K562 (cell line): ENCODE measurements around the gene EGFR. TPM values are rescaled to one million over a fixed set of nuclear protein-coding genes. Genes with fewer than 3 reads are reported as not detected.

Source experiments
- ATAC-seq: fragments of 200-7000 bp; cut with Tn5 transposase; 3 replicates; pipeline ENCODE4 v1.9.1; 2020; ENCODE audit warnings: moderate library complexity
- BruUV-seq: library from RNA; stranded (reverse); fragments of 400-500 nt; replicated peaks from 2 replicates; lab custom pipeline; 2021; lab: Mats Ljungman, UMichigan
- CTCF ChIA-PET: fragments of 300-600 bp; formaldehyde crosslinking; extraction: SDS; loops from one replicate; lab custom pipeline; 2021; ENCODE audit warnings: low intra/inter-chr PET ratio; lab: Yijun Ruan, JAX
- POLR2A ChIA-PET: fragments of 300-600, 350-650 bp; sonication (Branson Sonifier 250); formaldehyde crosslinking; extraction: SDS; loops from one replicate; lab custom pipeline; 2021; ENCODE audit warnings: antibody characterized with exemption, inconsistent platforms; lab: Yijun Ruan, JAX
- DNase-seq, 4 experiments: peaks; one replicate each; pipeline versions ENCODE4 v3.0.0 to v3.0.0-alpha.2; 2011 to 2018; ENCODE audit warnings: low spot score in 3 of 4, mixed read lengths in 3 of 4; ENCODE audit errors: extremely low read depth in 1 of 4
- FAIRE-seq: peaks from 2 replicates; lab custom pipeline; 2011; peaks lifted over from hg19 to GRCh38; lab: Jason Lieb, UNC
- H2AFZ ChIP-seq: 2 replicates; pipeline ENCODE4 v1.6.0; 2011; ENCODE audit warnings: low read depth, low read length, control low read depth, inconsistent platforms
- H3K27ac ChIP-seq: fragments of 200-600 bp; 3 replicates; pipeline ENCODE4 v1.8.0; 2011; ENCODE audit warnings: low read depth, mild to moderate bottlenecking, control low read depth, inconsistent platforms, low read length, moderate library complexity, mixed read lengths; ENCODE audit errors: extremely low read depth
- H3K27me3 ChIP-seq, 2 experiments: fragments of 300-600 bp in 1 of 2; 2 replicates in 1 of 2; 3 replicates in 1 of 2; pipeline versions ENCODE4 v1.6.0 to v1.8.0; 2011; ENCODE audit warnings: inconsistent platforms in 2 of 2, low read length in 2 of 2, mild to moderate bottlenecking in 1 of 2, mixed read lengths in 1 of 2, moderate library complexity in 1 of 2; ENCODE audit not compliant: control insufficient read depth in 2 of 2, insufficient read depth in 2 of 2
- H3K36me3 ChIP-seq: fragments of 300-600 bp; 3 replicates; pipeline ENCODE4 v1.8.0; 2011; ENCODE audit warnings: mild to moderate bottlenecking, low read length, inconsistent platforms; ENCODE audit not compliant: control insufficient read depth, insufficient read depth
- H3K4me1 ChIP-seq, 2 experiments: fragments of 200-600 bp in 1 of 2; replicated peaks in 1 of 2; 2 replicates in 1 of 2; 3 replicates in 1 of 2; pipeline versions ENCODE4 v1.5.1 to v1.8.0; 2011; ENCODE audit warnings: inconsistent platforms in 2 of 2, low read length in 2 of 2, mild to moderate bottlenecking in 1 of 2, mixed read lengths in 1 of 2, moderate library complexity in 1 of 2; ENCODE audit not compliant: control insufficient read depth in 2 of 2, insufficient read depth in 2 of 2
- H3K4me2 ChIP-seq: 2 replicates; pipeline ENCODE4 v1.6.1; 2011; ENCODE audit warnings: low read length, control low read depth, inconsistent platforms, mixed read lengths; ENCODE audit not compliant: insufficient read depth
- H3K4me3 ChIP-seq: fragments of 200-600 bp; sonication (generic), shearing (Covaris generic); 2 replicates; pipeline ENCODE4 v1.5.1; 2016; ENCODE audit warnings: control low read depth, inconsistent platforms
- H3K79me2 ChIP-seq: fragments of 200-600 bp; 3 replicates; pipeline ENCODE4 v1.8.0; 2011; ENCODE audit warnings: low read length, inconsistent platforms; ENCODE audit not compliant: control insufficient read depth, insufficient read depth
- H3K9ac ChIP-seq, 2 experiments: 2 replicates each; pipeline versions ENCODE4 v1.6.0 to v1.6.1; 2011; ENCODE audit warnings: low read depth in 2 of 2, low read length in 2 of 2, control low read depth in 1 of 2, inconsistent platforms in 1 of 2, mild to moderate bottlenecking in 1 of 2, mixed read lengths in 1 of 2; ENCODE audit not compliant: insufficient read depth in 1 of 2
- H3K9me1 ChIP-seq: one replicate; pipeline ENCODE4 v1.6.0; 2011; ENCODE audit warnings: inconsistent platforms, mild to moderate bottlenecking, low read length, moderate library complexity; ENCODE audit not compliant: control insufficient read depth, insufficient read depth
- H3K9me3 ChIP-seq: replicated peaks from 2 replicates; pipeline ENCODE4 v1.5.1; 2011; ENCODE audit warnings: low read depth, low read length, inconsistent platforms; ENCODE audit not compliant: control insufficient read depth, insufficient read depth
- H4K20me1 ChIP-seq: replicated peaks from 2 replicates; pipeline ENCODE4 v1.6.1; 2011; ENCODE audit warnings: low read length, inconsistent platforms, mixed read lengths; ENCODE audit not compliant: control insufficient read depth, insufficient read depth
- ATF7 ChIP-seq: fragments of 450-650 bp; IDR thresholded peaks from 2 replicates; pipeline ENCODE4 v1.7.1; 2014; ENCODE audit warnings: mild to moderate bottlenecking, moderate library complexity
- MAFF ChIP-seq: IDR thresholded peaks from 2 replicates; pipeline ENCODE4 v1.6.1; 2012; ENCODE audit warnings: low read length, improper control_type of control experiment
- NR2F6 ChIP-seq: fragments of 450-650 bp; formaldehyde crosslinking; IDR thresholded peaks from 2 replicates; pipeline ENCODE4 v1.4.0; 2020; ENCODE audit warnings: mild to moderate bottlenecking
- PCBP2 ChIP-seq: fragments of 200-400 bp; formaldehyde crosslinking; IDR thresholded peaks from 2 replicates; pipeline ENCODE4 v1.6.1; 2018; ENCODE audit warnings: low read length, low read depth, mild to moderate bottlenecking, moderate library complexity; ENCODE audit not compliant: poor library complexity, severe bottlenecking
- PRMT5 ChIP-seq: sonication (generic); formaldehyde crosslinking; IDR thresholded peaks from 2 replicates; pipeline ENCODE4 v1.5.0; 2020; ENCODE audit warnings: missing genetic modification reagents
- ZNF76 ChIP-seq: fragments of 250-450 bp; sonication (Bioruptor Pico); IDR thresholded peaks from 2 replicates; pipeline ENCODE4 v1.4.0; 2020; ENCODE audit warnings: mild to moderate bottlenecking, moderate library complexity, borderline replicate concordance
- WGBS: fragments of 100-300 bp; shearing (Covaris generic); methylation state at CpG from one replicate; pipeline ENCODE4 v1.1.6; 2016; ENCODE audit warnings: low coverage, mixed read lengths; ENCODE audit not compliant: insufficient coverage; ENCODE audit errors: missing lambda C conversion rate; 5-methylcytosine and 5-hydroxymethylcytosine counted together
- in situ Hi-C: fragments of 300-500 bp; cut with MboI; formaldehyde crosslinking; loops from 4 replicates; pipeline ENCODE4 v1.15.0; 2018; ENCODE audit warnings: inconsistent platforms, mixed read lengths
- intact Hi-C: fragments of 100-400 bp; cut with micrococcal nuclease; formaldehyde crosslinking; loops from 2 replicates; pipeline ENCODE4 v1.14.2; 2022
- polyA plus RNA-seq, 8 experiments: library from polyadenylated mRNA; depleted of rRNA in 4 of 8; stranded (reverse) in 5 of 8; unstranded in 3 of 8; fragments of >200 nt; fragmentation: Nextera tagmentation in 2 of 8; fragmentation: Illumina TruSeq in 1 of 8; extraction: Ambion mirVana in 2 of 8; extraction: Trizol in 1 of 8; gene quantifications; 2 replicates each; pipeline versions ENCODE4 v1.2.1 to v1.2.3, GENCODE V29; 2011 to 2014; ENCODE audit warnings: inconsistent platforms in 1 of 8, missing spikeins in 1 of 8
- total RNA-seq, 7 experiments: library from RNA; depleted of rRNA in 6 of 7; stranded (reverse); fragments of >200 nt in 6 of 7; fragmentation: Illumina TruSeq in 2 of 7; extraction: Trizol in 2 of 7; gene quantifications; 2 replicates each; pipeline versions ENCODE4 v1.2.1 to v1.2.3, GENCODE V29; 2011 to 2021; ENCODE audit warnings: low replicate concordance in 1 of 7

The EGFR gene
- total and polyA plus RNA-seq, 9 of the 15 experiments (the other 6 are each of a cell fraction or from before 2014, with no cell fraction given), result 0.13 TPM; not detected in 8

- no peak overlapping the region for H3K4me3 ChIP-seq
- no peaks in the 10 kb centered on the region for H3K36me3 ChIP-seq
- intact Hi-C loops, result loop anchor here (10.0 kb wide), 5 partner anchors 78 to 538 kb away; no protein-coding TSS in a partner anchor
- FAIRE-seq, result no peak
- H3K4me2 ChIP-seq, result no peak overlapping the region
- in situ Hi-C loops, result loop anchor here (5.0 kb wide), 1 partner anchor 466 kb away; no protein-coding TSS in a partner anchor
- H3K4me1 ChIP-seq, result peaks cover 0 to 20% of the 10 kb centered on the region in 2 experiments; a peak in 3 of 5 replicates
- TF ChIP-seq NR2F6 (CRISPR knock-in tag), result no peak
- TF ChIP-seq ZNF76 (CRISPR knock-in tag), result no peak
- TF ChIP-seq PCBP2, result no peak
- no peak for TF ChIP-seq MAFF
- no peak for TF ChIP-seq ATF7
- TF ChIP-seq PRMT5 (CRISPR knock-in tag), result no peak
- DNase-seq, result no peak
- H3K9me1 ChIP-seq, result no peaks in the 10 kb centered on the region
- 2% methylated on average over 3 of the region's 3 CpGs for WGBS
- no TSS peak for BruUV-seq
- H3K79me2 ChIP-seq, result no peaks in the 10 kb centered on the region
- peaks cover 0 to 28% of the 10 kb centered on the region in 2 experiments; a peak in 3 of 5 replicates for H3K27me3 ChIP-seq
- no peak overlapping the region for H3K27ac ChIP-seq
- ChIA-PET CTCF (interaction anchor here (3.8 kb wide), 1 partner anchor 480 kb away, joined by 63 read pairs; no protein-coding TSS in a partner anchor), POLR2A (interaction anchor here (0.6 to 0.8 kb wide), 2 partner anchors 252 to 341 kb away, joined by 3 read pairs; no protein-coding TSS in a partner anchor)
- no peaks in the 10 kb centered on the region for H3K9me3 ChIP-seq
- ATAC-seq, result no peak
- no peak overlapping the region for H3K9ac ChIP-seq
- H2AFZ ChIP-seq, result no peak overlapping the region
- no peaks in the 10 kb centered on the region; the same call in 1 of the 2 replicates for H4K20me1 ChIP-seq
Observed at GRCh38 chr7:55253188-55253587, 234.4 kb downstream of the EGFR start.
